Dedifferentiated amniotic fluid mesenchymal stem cell (primary cell): ENCODE data around the gene MYO7B.

Experiments
- DNase-seq: peaks from one replicate; pipeline ENCODE4 v3.0.0-alpha.2; 2016; ENCODE audit errors: extremely low spot score

MYO7B gene

DNA sequence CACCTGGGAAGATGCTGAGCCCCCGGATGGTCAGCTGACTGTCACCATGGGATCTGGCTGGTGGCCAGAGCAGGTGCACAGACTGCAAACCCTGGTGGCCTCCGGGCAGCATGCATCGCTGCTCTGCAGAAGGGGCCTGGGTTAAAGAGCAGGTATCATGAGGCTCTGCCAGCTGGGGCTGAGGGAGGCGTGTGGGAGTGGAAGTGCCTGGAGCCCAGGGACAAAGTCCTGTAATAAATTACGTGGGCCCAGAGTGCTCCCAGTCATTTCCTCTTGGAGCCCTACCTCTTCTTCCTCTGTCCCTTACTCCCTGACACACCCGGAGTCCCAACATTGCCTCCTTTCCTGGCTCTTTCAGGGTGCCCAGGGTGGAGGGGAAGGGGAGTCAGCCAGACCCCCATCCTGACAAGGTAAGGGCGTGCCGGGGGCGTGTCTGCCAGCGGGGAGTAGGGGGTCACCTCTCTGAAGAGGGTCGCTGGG lies at the start of gene MYO7B:
MYO7B (plus strand) TSS at position 262 of the 480 bp plus-strand sequence. CDS start 24,040 bp downstream, outside the sequence.
- no peak for DNase-seq

DNA sequence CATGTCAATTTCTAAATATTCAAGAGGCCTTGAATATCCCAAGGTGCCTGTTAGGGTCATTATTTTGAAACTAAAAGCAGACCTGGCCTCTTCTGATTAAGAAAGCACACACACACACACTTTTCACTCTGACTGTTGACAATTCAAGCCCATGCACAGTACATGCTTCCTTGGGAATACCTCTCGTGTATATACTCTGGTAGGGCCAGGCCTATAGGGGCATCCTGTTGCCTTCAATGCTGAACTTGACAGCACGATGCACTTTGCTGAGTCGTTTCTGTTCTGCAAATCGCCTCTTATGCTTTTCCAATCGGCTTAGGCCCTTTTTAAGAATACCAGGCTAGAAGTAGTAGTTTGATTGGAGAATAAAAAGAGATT lies 49.8 kb upstream of the MYO7B start:
- no peak for DNase-seq

DNA sequence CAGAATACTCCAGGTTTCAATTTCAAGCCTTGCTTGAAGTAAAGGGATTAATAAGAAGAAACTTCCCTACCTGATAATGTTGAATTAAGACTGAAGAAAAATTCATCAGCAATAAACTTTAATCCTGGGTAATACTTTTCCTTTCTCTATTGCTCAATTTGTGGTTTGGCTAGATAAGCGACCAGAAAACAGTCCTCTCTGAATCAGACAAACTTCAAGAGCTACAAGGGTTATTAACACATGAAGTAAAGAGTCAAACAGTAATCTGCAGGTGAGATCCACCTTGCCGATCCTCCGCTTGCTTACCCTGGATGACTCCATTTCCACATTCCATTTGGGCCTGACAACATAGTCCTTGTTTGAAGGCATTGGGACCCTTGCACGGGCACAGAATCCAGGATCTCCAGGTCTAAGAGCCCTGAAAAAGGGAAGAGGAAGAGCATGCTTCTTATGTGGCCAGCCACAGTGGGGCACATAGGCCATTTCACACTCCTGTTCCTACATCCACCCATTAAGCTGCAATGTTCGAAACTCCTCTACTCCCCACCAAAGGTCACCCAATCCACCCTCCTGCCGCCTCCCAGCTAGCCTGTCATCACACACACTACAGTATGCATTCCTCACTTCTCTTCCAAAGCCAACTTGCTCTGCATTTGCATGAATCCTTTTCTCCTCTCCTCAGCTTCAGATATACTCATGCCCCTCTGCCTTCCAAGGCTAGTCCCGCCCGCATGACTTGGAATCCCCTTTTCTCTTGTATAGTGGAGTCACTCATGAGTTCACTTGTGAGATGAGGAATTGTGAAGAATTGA lies 49.0 kb upstream of the MYO7B start:
- DNase-seq, result no peak

DNA sequence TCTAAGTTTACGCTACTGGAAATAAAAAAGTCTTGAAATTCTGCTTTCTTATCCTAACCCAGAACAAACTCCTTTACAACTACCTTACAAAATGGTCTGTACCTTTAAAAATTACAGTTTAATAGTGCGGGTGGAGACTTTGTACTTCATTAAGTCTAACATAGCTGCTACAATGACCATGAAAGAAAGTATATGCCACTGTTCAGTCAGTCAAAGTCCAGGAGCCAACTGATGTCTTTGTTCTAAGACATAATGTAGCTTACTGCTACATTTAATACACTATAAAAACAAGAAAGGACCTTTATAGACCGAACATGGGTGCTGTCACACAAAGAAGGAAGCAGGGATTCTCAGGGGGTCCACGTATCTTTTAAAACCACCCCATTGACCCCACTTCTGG lies 45.2 kb upstream of the MYO7B start:
- no peak for DNase-seq

DNA sequence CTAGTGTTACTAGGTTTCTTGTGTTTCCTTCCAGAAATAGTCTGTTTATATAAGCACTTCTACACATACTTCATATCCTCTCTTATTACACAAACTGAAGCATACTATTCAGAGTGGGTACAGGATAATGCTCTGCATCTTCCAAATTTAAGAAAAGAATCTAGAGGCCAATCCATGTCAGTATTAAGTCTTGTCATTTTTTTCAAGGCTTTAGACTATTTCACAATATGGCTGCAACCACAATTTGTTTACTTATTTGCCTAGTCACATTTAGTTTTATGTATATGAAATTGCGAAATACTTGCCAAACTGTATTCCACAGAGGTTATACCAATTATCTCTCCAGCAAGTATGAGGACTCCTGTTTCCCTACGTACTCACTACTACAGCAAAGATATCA lies 37.1 kb upstream of the MYO7B start:
- peak; percentile 65 for DNase-seq

DNA sequence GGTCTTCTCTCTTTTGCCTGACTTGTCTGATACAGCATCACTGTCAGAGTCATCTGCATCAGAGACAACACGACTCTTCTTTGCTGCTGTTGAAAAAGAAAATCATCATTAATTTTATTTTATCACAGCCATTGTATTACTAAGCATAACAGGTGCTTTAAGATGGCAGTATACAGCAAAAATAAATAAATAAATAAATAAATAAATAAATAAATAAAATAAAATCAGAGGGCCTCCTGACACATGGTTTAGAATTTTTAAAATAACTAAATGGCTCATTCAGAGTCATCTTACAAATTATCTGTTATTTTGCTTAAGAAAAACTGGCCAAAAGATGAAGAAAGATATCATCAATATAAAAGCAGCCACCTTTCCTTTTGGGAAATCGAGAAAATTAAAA lies 32.0 kb upstream of the MYO7B start:
- no peak for DNase-seq

GRCh38 chr2:127504552-127505430 lies 30.7 kb upstream of the MYO7B start:
- DNase-seq, result no peak

DNA sequence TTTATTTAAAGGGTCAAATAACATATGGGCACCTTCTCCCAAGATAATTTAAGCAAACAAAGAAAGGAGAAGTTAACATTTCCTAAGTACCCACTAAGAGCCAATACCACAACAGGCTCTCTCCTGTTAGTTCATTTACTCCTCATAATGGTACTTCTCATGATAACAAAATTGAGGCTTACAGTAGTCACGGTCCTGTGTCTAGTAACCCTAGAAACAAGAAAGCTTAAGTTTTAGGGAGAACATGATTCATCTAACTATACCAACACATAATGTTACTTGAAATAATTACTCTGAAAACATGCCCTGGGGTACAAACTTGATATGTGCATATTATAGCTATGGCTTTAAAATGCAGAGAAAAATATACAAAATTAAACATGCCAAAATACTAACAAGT lies 29.0 kb upstream of the MYO7B start:
- no peak for DNase-seq

GRCh38 chr2:127508023-127508630 lies 27.4 kb upstream of the MYO7B start:
- DNase-seq, result no peak

- DNase-seq, result peak; percentile 100
These were observed 26.9 kb upstream of the MYO7B start for GRCh38 chr2:127508631-127509034.

GRCh38 chr2:127510073-127510472 lies 25.4 kb upstream of the MYO7B start:
- DNase-seq, result no peak

- DNase-seq, result no peak
These were observed 24.3 kb upstream of the MYO7B start for GRCh38 chr2:127511090-127511695.

- no peak for DNase-seq
These were observed 23.6 kb upstream of the MYO7B start for GRCh38 chr2:127511917-127512316.

DNA sequence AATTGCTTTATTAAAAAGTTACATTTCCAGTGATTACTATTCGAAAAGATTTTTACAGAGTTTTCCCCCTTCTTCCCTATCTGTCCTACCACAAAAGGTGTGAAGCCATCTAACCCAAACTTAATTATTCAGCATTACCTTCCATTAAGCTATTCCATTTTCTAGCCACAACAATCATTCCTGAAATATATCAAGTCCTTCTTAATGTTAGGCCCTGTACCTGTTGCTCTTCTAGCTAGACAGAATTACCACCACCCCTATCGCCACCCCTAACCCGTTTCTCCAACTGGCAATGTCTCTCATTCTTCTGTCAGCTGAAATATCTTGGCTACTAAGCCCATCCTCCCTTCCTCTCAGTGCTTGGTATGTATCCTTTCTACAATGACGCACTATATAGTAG lies 23.1 kb upstream of the MYO7B start:
- DNase-seq, result no peak

- DNase-seq, result no peak
These were observed 21.4 kb upstream of the MYO7B start for GRCh38 chr2:127514076-127514475.

GRCh38 chr2:127514485-127514884 lies 21.0 kb upstream of the MYO7B start:
- no peak for DNase-seq

GRCh38 chr2:127515383-127515915 lies 20.0 kb upstream of the MYO7B start:
- DNase-seq, result no peak

DNA sequence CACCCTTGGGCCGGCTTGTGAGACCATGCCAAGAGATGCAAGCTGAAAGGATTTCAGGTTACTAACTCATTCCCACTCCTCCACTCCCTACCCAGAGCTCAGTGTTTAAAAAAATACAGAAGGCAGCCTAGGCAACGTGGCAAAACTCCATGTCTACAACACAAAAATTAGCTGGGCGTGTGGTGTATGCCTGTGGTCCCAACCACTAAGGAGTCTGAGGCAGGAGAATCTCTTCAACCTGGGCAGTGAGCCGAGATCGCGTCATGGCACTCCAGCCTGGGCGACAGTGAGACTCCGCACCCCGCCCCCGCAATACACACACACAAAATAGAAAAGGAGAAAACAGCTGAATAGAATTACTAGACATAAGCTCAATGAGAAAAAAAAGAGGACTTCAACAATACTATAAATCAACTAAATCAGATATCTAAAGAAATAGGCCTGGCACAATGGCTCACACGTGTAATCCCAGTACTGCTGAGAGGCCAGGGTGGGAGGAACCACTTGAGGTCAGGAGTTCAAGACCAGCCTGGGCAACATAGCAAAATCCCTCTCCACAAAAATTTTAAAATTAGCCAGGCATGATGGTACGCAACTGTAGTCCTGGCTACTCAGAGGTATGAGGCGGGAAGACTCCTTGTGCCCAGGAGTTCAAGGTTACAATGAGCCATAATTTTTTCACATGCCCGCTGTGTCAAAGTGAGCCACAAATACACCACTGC lies 19.3 kb upstream of the MYO7B start:
- no peak for DNase-seq

DNA sequence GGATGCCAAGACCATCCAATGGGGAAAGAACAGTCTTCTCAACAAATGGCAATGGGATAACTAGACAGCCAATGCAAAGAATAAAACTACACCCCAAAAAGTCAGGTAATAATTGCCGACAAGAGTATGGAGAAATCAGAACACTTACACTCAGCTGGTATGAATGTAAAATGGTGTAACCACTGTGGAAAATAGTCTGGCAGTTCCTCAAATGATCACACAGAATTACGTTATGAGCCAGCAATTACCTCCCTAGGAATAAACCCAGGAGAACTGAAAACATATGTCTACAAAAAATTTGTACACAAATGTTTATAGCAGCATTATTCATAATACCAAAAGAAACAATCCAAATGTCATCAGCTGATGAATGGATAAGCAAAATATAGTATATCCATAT lies 18.0 kb upstream of the MYO7B start:
- DNase-seq, result no peak

GRCh38 chr2:127520424-127520823 lies 15.1 kb upstream of the MYO7B start:
- no peak for DNase-seq
